GM12872 (cell line): Measurements from ENCODE around the gene OTOP1.
A peak's percentile ranks its signal among the peaks of the same experiment; 100 is the strongest.

Experiments
- TF ChIP-seq, protein P1 (sequence below): IDR thresholded peaks from 3 replicates; pipeline ENCODE4 v1.5.1; 2011; ENCODE audit warnings: low read depth, mild to moderate bottlenecking, low read length, moderate library complexity; ENCODE audit not compliant: insufficient read depth

The OTOP1 gene

GRCh38 chr4:4200624-4201023 is 26.1 kb downstream of the OTOP1 start:
- TF ChIP-seq, protein P1, sequence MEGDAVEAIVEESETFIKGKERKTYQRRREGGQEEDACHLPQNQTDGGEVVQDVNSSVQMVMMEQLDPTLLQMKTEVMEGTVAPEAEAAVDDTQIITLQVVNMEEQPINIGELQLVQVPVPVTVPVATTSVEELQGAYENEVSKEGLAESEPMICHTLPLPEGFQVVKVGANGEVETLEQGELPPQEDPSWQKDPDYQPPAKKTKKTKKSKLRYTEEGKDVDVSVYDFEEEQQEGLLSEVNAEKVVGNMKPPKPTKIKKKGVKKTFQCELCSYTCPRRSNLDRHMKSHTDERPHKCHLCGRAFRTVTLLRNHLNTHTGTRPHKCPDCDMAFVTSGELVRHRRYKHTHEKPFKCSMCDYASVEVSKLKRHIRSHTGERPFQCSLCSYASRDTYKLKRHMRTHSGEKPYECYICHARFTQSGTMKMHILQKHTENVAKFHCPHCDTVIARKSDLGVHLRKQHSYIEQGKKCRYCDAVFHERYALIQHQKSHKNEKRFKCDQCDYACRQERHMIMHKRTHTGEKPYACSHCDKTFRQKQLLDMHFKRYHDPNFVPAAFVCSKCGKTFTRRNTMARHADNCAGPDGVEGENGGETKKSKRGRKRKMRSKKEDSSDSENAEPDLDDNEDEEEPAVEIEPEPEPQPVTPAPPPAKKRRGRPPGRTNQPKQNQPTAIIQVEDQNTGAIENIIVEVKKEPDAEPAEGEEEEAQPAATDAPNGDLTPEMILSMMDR: no peak

DNA sequence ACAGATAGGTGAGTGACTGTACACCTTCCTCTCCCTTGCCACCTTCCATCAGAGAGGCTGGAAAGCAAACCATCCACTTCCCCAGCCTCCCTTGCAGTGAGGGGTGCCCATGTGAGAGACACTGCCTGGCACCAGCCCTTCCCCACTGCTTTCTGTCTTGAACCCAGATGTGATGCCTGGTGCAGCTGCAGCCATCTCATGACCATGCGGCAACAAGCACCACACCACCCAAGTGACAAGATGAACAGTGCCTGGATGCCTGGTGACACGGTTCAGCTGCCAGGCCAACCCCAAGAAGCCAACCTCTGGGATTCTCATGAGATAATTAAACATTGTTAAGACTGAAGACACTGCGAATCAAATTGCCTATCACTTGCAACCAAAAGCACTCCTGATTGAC is 31.4 kb downstream of the OTOP1 start:
- TF ChIP-seq, protein P1: no peak

GRCh38 chr4:4185528-4185927 is 41.2 kb downstream of the OTOP1 start:
- TF ChIP-seq, protein P1: no peak

DNA sequence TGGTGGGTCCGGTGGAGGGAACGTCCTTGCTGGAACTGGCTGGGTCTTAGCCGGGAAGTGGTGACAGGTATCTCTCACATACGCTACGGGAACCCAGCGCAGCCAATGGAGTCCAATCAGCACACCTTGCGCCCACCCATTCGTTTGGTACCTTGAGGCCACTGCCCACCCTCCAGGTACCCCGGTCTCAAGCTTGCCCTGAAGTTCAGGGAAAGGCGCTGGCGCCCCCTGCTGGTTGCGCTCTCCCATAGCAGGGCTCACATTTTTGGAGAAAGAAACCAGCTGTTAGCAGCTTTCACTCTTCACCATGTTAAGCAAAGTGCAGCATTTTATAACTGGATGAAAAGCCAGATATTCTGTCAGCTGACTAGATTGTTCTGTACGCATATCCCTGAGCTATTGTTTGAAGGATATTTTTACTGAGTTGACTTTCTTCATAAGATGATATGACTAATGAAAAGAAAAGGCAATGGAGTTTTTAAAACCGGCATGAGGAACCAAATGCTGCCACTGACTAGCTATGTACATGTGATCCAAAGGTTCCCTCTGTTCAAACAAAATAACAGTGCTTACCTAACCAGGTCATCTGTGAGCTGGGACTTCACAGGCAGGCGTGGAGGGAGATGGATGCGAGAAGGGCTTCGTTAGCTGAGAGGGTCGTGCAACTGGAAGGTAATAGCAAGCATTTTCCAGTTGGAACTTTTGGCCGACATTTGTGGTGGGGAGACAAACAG is 43.7 kb downstream of the OTOP1 start:
- TF ChIP-seq, protein P1: peak; percentile 83

- TF ChIP-seq, protein P1: no peak
Measured at GRCh38 chr4:4170596-4171150, 56.1 kb downstream of the OTOP1 start.

DNA sequence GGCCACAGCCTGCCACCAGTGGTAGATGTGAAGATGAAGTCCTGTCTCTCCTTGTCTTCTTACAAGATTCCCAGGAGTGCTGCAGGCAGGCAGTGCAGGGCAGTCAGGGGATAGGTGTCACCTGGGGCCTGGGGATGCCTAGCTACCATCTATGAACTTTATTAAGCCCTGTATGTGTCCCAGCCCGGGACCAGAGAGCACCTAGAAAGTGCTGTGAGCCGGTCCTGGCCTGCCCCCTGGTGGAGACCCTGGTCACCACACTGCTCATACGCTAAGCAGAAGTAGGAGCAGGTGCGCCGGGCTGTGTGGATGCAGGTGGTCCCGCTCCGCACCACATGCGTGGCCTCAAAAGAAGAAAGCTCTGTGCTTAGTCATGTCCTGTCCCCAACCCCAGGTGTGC is 81.1 kb downstream of the OTOP1 start:
- TF ChIP-seq, protein P1: 0 out of 3 replicates have a peak, but pooled peaks have one; percentile 15
